OCI-LY3 (cell line): ENCODE results near the gene SNAI1.

Experiments
- H2AFZ ChIP-seq: fragments of 200-600, 300-600 bp; shearing (Covaris generic); 2 replicates; pipeline ENCODE4 v1.6.0; 2014; ENCODE audit warnings: antibody characterized with exemption, low read depth, low read length
- H3K27ac ChIP-seq: fragments of 200-600, 300-600 bp; sonication (generic); 2 replicates; pipeline ENCODE4 v1.5.1; 2014; ENCODE audit warnings: mild to moderate bottlenecking, low read length, moderate library complexity, mixed read lengths
- H3K27me3 ChIP-seq: fragments of 200-600, 300-600 bp; sonication (generic); 2 replicates; pipeline ENCODE4 v1.6.1; 2014; ENCODE audit warnings: low read depth, low read length, mixed read lengths
- H3K36me3 ChIP-seq: fragments of 200-600, 300-600 bp; sonication (generic); replicated peaks from 2 replicates; pipeline ENCODE3; 2014; ENCODE audit warnings: low read depth, low read length, mixed read lengths
- H3K4me1 ChIP-seq: fragments of 300-600, 200-600 bp; sonication (generic); 2 replicates; pipeline ENCODE4 v1.6.1; 2014; ENCODE audit warnings: low read length, mixed read lengths
- H3K4me2 ChIP-seq: fragments of 200-600, 300-600 bp; sonication (generic); 2 replicates; pipeline ENCODE4 v1.6.1; 2014; ENCODE audit warnings: low read length, mixed read lengths
- H3K4me3 ChIP-seq: fragments of 300-600, 200-600 bp; sonication (generic); 2 replicates; pipeline ENCODE4 v1.5.1; 2014; ENCODE audit warnings: antibody characterized with exemption, mild to moderate bottlenecking, low read length, moderate library complexity
- H3K79me2 ChIP-seq: fragments of 300-600, 200-600 bp; shearing (Covaris generic); 2 replicates; pipeline ENCODE4 v1.6.1; 2014; ENCODE audit warnings: mild to moderate bottlenecking, low read length, mixed read lengths
- H3K9ac ChIP-seq: fragments of 300-600, 200-600 bp; shearing (Covaris generic); 2 replicates; pipeline ENCODE4 v1.6.0; 2014; ENCODE audit warnings: mild to moderate bottlenecking, low read length, moderate library complexity
- H3K9me3 ChIP-seq: fragments of 200-600, 300-600 bp; shearing (Covaris generic); 2 replicates; pipeline ENCODE4 v1.6.1; 2014; ENCODE audit warnings: low read length, mixed read lengths; ENCODE audit not compliant: insufficient read depth
- H4K20me1 ChIP-seq: fragments of 200-600, 300-600 bp; sonication (generic); 2 replicates; pipeline ENCODE4 v1.6.1; 2016; ENCODE audit warnings: low read length, mixed read lengths; ENCODE audit not compliant: insufficient read depth
- EZH2phosphoT487 ChIP-seq: fragments of 200-600 bp; shearing (Covaris generic); IDR thresholded peaks from 2 replicates; pipeline ENCODE4 v1.6.1; 2018; ENCODE audit warnings: antibody characterized with exemption, mixed run types, low read depth
- TF ChIP-seq, protein P1 (sequence below): fragments of 200-600, 300-600 bp; sonication (generic); IDR thresholded peaks from 2 replicates; pipeline ENCODE4 v1.5.1; 2014; ENCODE audit warnings: antibody characterized with exemption, low read length, low read depth

The SNAI1 gene

GRCh38 chr20:49982346-49983122 is at the start of gene SNAI1:
Gene SNAI1 (plus strand): TSS chr20:49982980. CDS start chr20:49983060, 80 bp downstream.
- Histone ChIP-seq H4K20me1 (no peaks in the 10 kb centered on the region), H3K79me2 (no peaks in the 10 kb centered on the region), H2AFZ (peak within 1 kb of the TSS; percentile 34; the same call in 1 of the 2 replicates), H3K9me3 (no peaks in the 10 kb centered on the region), H3K4me1 (peaks cover 36% of the 10 kb centered on the region), H3K27me3 (peaks cover 4% of the 10 kb centered on the region; the same call in 1 of the 2 replicates), H3K36me3 (peaks cover 7% of the 10 kb centered on the region), H3K4me3 (peak within 1 kb of the TSS; percentile 79), H3K4me2 (peak within 1 kb of the TSS; percentile 94), H3K9ac (peak within 1 kb of the TSS; percentile 71), H3K27ac (peak within 1 kb of the TSS; percentile 5)
- no peak for TF ChIP-seq EZH2phosphoT487
- TF ChIP-seq, protein P1, sequence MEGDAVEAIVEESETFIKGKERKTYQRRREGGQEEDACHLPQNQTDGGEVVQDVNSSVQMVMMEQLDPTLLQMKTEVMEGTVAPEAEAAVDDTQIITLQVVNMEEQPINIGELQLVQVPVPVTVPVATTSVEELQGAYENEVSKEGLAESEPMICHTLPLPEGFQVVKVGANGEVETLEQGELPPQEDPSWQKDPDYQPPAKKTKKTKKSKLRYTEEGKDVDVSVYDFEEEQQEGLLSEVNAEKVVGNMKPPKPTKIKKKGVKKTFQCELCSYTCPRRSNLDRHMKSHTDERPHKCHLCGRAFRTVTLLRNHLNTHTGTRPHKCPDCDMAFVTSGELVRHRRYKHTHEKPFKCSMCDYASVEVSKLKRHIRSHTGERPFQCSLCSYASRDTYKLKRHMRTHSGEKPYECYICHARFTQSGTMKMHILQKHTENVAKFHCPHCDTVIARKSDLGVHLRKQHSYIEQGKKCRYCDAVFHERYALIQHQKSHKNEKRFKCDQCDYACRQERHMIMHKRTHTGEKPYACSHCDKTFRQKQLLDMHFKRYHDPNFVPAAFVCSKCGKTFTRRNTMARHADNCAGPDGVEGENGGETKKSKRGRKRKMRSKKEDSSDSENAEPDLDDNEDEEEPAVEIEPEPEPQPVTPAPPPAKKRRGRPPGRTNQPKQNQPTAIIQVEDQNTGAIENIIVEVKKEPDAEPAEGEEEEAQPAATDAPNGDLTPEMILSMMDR = peak; percentile 87

DNA sequence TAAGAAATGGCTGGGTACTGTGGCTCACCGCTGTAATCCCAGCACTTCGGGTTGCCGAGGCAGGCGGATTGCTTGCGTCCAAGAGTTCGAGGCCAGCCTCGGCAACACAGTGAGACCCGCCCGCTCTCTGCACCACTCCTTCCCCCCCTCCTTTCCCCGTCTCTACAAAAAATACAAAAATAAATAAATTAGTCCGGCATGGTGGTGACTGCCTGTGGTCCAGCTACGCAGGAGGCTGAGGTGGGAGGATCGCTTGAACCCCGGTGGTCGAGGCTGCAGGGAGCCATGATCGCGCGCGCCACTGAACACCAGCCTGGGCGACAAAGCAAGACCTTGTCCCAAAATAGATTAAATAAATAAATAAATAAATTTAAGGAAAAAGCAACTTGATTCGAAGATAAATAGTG is 47.0 kb upstream of the SNAI1 start:
- H2AFZ ChIP-seq = peak overlapping the region; percentile 44
- peak overlapping the region; percentile 77 for H3K4me3 ChIP-seq
- peaks cover 45% of the 10 kb centered on the region for H3K79me2 ChIP-seq
- H3K9me3 ChIP-seq = no peaks in the 10 kb centered on the region
- H3K27ac ChIP-seq = peak overlapping the region; percentile 18
- peaks cover 20% of the 10 kb centered on the region for H3K36me3 ChIP-seq
- H3K4me2 ChIP-seq = peak overlapping the region; percentile 77
- H3K4me1 ChIP-seq = peaks cover 28% of the 10 kb centered on the region
- H3K9ac ChIP-seq = peak overlapping the region; percentile 69
- no peaks in the 10 kb centered on the region for H3K27me3 ChIP-seq
- TF ChIP-seq, protein P1 = no peak
- no peak for TF ChIP-seq EZH2phosphoT487
- peaks cover 30% of the 10 kb centered on the region for H4K20me1 ChIP-seq

- H2AFZ ChIP-seq = peak within 1 kb of the TSS; percentile 44
- no peaks in the 10 kb centered on the region for H3K9me3 ChIP-seq
- H4K20me1 ChIP-seq = peaks cover 35% of the 10 kb centered on the region
- TF ChIP-seq, protein P1 = 0 out of 2 replicates have a peak, but pooled peaks have one; percentile 11
- TF ChIP-seq EZH2phosphoT487 = no peak
- H3K4me3 ChIP-seq = peak within 1 kb of the TSS; percentile 77
- H3K27ac ChIP-seq = peak within 1 kb of the TSS; percentile 28
- peaks cover 28% of the 10 kb centered on the region for H3K4me1 ChIP-seq
- H3K27me3 ChIP-seq = no peaks in the 10 kb centered on the region
- peaks cover 26% of the 10 kb centered on the region for H3K36me3 ChIP-seq
- peaks cover 52% of the 10 kb centered on the region for H3K79me2 ChIP-seq
- H3K4me2 ChIP-seq = peak within 1 kb of the TSS; percentile 97
- H3K9ac ChIP-seq = peak within 1 kb of the TSS; percentile 83
Observed at GRCh38 chr20:49936153-49937026, 46.4 kb upstream of the SNAI1 start, which contains the start of gene RNF114. Gene RNF114 (plus strand): TSS chr20:49936397. CDS start chr20:49936413, 16 bp downstream.
